H9 (cell line): ENCODE results near the gene RERE. TPM values are rescaled to one million over a fixed set of nuclear protein-coding genes. Genes with fewer than 3 reads are reported as not detected.

Experiments
- DNase-seq: peaks from one replicate; pipeline ENCODE4 v3.0.0-alpha.2; 2017
- H2AFZ ChIP-seq: one replicate; pipeline ENCODE4 v1.6.1; 2013; ENCODE audit warnings: mild to moderate bottlenecking, low read length, control low read depth, moderate library complexity
- H2AK5ac ChIP-seq: 2 replicates; pipeline ENCODE4 v1.6.1; 2013; ENCODE audit warnings: low read length, control low read depth, mixed read lengths; ENCODE audit not compliant: insufficient read length
- H2BK120ac ChIP-seq: one replicate; pipeline ENCODE4 v1.6.1; 2013; ENCODE audit warnings: low read depth, mild to moderate bottlenecking, low read length, control low read depth, inconsistent platforms; ENCODE audit not compliant: poor library complexity, severe bottlenecking
- H2BK12ac ChIP-seq: 2 replicates; pipeline ENCODE4 v1.6.1; 2013; ENCODE audit warnings: low read length, control low read depth, mixed read lengths, low read depth; ENCODE audit not compliant: insufficient read length
- H2BK15ac ChIP-seq: 2 replicates; pipeline ENCODE4 v1.6.1; 2013; ENCODE audit warnings: low read depth, low read length, control low read depth
- H2BK20ac ChIP-seq: one replicate; pipeline ENCODE4 v1.6.1; 2013; ENCODE audit warnings: low read depth, mild to moderate bottlenecking, low read length, control low read depth, inconsistent platforms; ENCODE audit not compliant: poor library complexity, severe bottlenecking
- H2BK5ac ChIP-seq: 2 replicates; pipeline ENCODE4 v1.6.1; 2013; ENCODE audit warnings: low read length, control low read depth, mixed read lengths; ENCODE audit not compliant: insufficient read length
- H3K14ac ChIP-seq: 2 replicates; pipeline ENCODE4 v1.6.1; 2013; ENCODE audit warnings: low read length, control low read depth; ENCODE audit not compliant: insufficient read depth
- H3K18ac ChIP-seq: 2 replicates; pipeline ENCODE4 v1.6.1; 2013; ENCODE audit warnings: low read depth, mild to moderate bottlenecking, mixed read lengths, low read length, control low read depth; ENCODE audit not compliant: insufficient read length
- H3K23ac ChIP-seq: 2 replicates; pipeline ENCODE4 v1.6.1; 2013; ENCODE audit warnings: low read length, control low read depth, mixed read lengths, low read depth; ENCODE audit not compliant: insufficient read length
- H3K23me2 ChIP-seq: 2 replicates; pipeline ENCODE4 v1.6.1; 2013; ENCODE audit warnings: low read depth, mild to moderate bottlenecking, mixed read lengths, low read length, control low read depth; ENCODE audit not compliant: insufficient read length, poor library complexity, severe bottlenecking
- H3K27ac ChIP-seq: 2 replicates; pipeline ENCODE4 v1.5.1; 2013; ENCODE audit warnings: low read length, control low read depth, mixed read lengths, low read depth; ENCODE audit not compliant: insufficient read length
- H3K27me3 ChIP-seq: 2 replicates; pipeline ENCODE4 v1.6.1; 2013; ENCODE audit warnings: low read length, control low read depth, inconsistent platforms; ENCODE audit not compliant: insufficient read depth
- H3K4ac ChIP-seq: 2 replicates; pipeline ENCODE4 v1.6.1; 2013; ENCODE audit warnings: low read depth, mild to moderate bottlenecking, control low read depth, inconsistent platforms, low read length, moderate library complexity
- H3K4me1 ChIP-seq: 2 replicates; pipeline ENCODE4 v1.6.1; 2013; ENCODE audit warnings: low read length, control low read depth, inconsistent platforms; ENCODE audit not compliant: insufficient read depth
- H3K4me2 ChIP-seq: 2 replicates; pipeline ENCODE4 v1.6.1; 2013; ENCODE audit warnings: low read length, control low read depth, mixed read lengths; ENCODE audit not compliant: insufficient read length, insufficient read depth
- H3K56ac ChIP-seq: 2 replicates; pipeline ENCODE4 v1.6.1; 2013; ENCODE audit warnings: low read depth, mild to moderate bottlenecking, mixed read lengths, low read length, control low read depth; ENCODE audit not compliant: insufficient read length
- H3K79me1 ChIP-seq: 2 replicates; pipeline ENCODE4 v1.6.1; 2013; ENCODE audit warnings: low read depth, mild to moderate bottlenecking, moderate library complexity, low read length, control low read depth, inconsistent platforms; ENCODE audit not compliant: insufficient read depth, poor library complexity, severe bottlenecking
- H3K79me2 ChIP-seq: 2 replicates; pipeline ENCODE4 v1.6.1; 2013; ENCODE audit warnings: low read length, control low read depth, inconsistent platforms; ENCODE audit not compliant: insufficient read depth
- H3K9ac ChIP-seq: 2 replicates; pipeline ENCODE4 v1.6.1; 2013; ENCODE audit warnings: low read length, control low read depth, mixed read lengths; ENCODE audit not compliant: insufficient read length; ENCODE audit errors: extremely low read depth
- H3K9me3 ChIP-seq: one replicate; pipeline ENCODE4 v1.6.1; 2013; ENCODE audit warnings: low read depth, low read length, inconsistent platforms; ENCODE audit not compliant: control insufficient read depth
- H3T11ph ChIP-seq: one replicate; pipeline ENCODE4 v1.6.1; 2013; ENCODE audit warnings: mild to moderate bottlenecking, low read length, control low read depth, inconsistent platforms
- H4K20me1 ChIP-seq: one replicate; pipeline ENCODE4 v1.6.1; 2013; ENCODE audit not compliant: control insufficient read depth, insufficient read length, insufficient read depth
- H4K5ac ChIP-seq: 2 replicates; pipeline ENCODE4 v1.6.1; 2013; ENCODE audit warnings: low read depth, mild to moderate bottlenecking, mixed read lengths, low read length, control low read depth; ENCODE audit not compliant: insufficient read length
- H4K8ac ChIP-seq: replicated peaks from 2 replicates; pipeline ENCODE4 v1.6.1; 2013; ENCODE audit warnings: low read length, control low read depth, mixed read lengths, low read depth; ENCODE audit not compliant: insufficient read length
- H4K91ac ChIP-seq: 2 replicates; pipeline ENCODE4 v1.6.1; 2013; ENCODE audit warnings: low read depth, mild to moderate bottlenecking, moderate library complexity, mixed read lengths, low read length, control low read depth; ENCODE audit not compliant: insufficient read length
- H3K27ac Mint-ChIP-seq, 3 experiments: 2 replicates in 2 of 3; 3 replicates in 1 of 3; pipeline ENCODE4 v1.8.0; 2020 to 2021; ENCODE audit warnings: mixed read lengths in 3 of 3, mild to moderate bottlenecking in 1 of 3, moderate library complexity in 1 of 3
- H3K27me3 Mint-ChIP-seq: 2 replicates; pipeline ENCODE4 v1.8.0; 2021; ENCODE audit warnings: low read depth, mild to moderate bottlenecking, moderate library complexity, mixed read lengths
- H3K36me3 Mint-ChIP-seq, 3 experiments: 2 replicates in 2 of 3; 3 replicates in 1 of 3; pipeline ENCODE4 v1.8.0; 2020 to 2021; ENCODE audit warnings: low read depth in 3 of 3, mixed read lengths in 3 of 3; ENCODE audit not compliant: insufficient read depth in 1 of 3
- H3K4me1 Mint-ChIP-seq, 2 experiments: 2 replicates each; pipeline ENCODE4 v1.8.0; 2020; ENCODE audit warnings: mixed read lengths in 2 of 2
- H3K4me3 Mint-ChIP-seq, 2 experiments: 2 replicates in 1 of 2; 3 replicates in 1 of 2; pipeline ENCODE4 v1.8.0; 2020 to 2021; ENCODE audit warnings: mild to moderate bottlenecking in 2 of 2, mixed read lengths in 2 of 2, moderate library complexity in 1 of 2
- H3K9me3 Mint-ChIP-seq, 2 experiments: 2 replicates in 1 of 2; 3 replicates in 1 of 2; pipeline ENCODE4 v1.8.0; 2020; ENCODE audit warnings: mild to moderate bottlenecking in 2 of 2, mixed read lengths in 2 of 2, moderate library complexity in 1 of 2
- CTCF ChIP-seq: fragments of 200-600 bp; sonication (generic); conservative IDR thresholded peaks from 3 replicates; pipeline ENCODE4 v1.8.0; 2021; ENCODE audit warnings: antibody characterized with exemption, mild to moderate bottlenecking
- WGBS: extraction: QIAGEN DNeasy Blood & Tissue Kit; methylation state at CpG from one replicate; pipeline ENCODE4 v1.1.7; 2013; ENCODE audit warnings: missing lambda C conversion rate, low lambda C conversion rate, mixed read lengths; ENCODE audit not compliant: insufficient read length; ENCODE audit errors: extremely low coverage; 5-methylcytosine and 5-hydroxymethylcytosine counted together
- total RNA-seq: library from RNA; stranded (reverse); gene quantifications from 2 replicates; pipeline ENCODE4 v1.2.1, GENCODE V29; 2021

RERE gene
- total RNA-seq, 1 experiment from 2014 or later, result 103 TPM

- H3K36me3 Mint-ChIP-seq, result peaks cover 0 to 1% (median 0%) of the 10 kb centered on the region in 3 experiments; a peak in 2 of 7 replicates
- H2BK20ac ChIP-seq, result no peak overlapping the region
- no peak overlapping the region for H3K27ac ChIP-seq
- H3K4ac ChIP-seq, result no peak overlapping the region
- TF ChIP-seq CTCF, result no peak
- no peak overlapping the region for H3T11ph ChIP-seq
- no peaks in the 10 kb centered on the region for H3K27me3 Mint-ChIP-seq
- no peaks in the 10 kb centered on the region; the same call in 1 of the 2 replicates for H3K4me1 ChIP-seq
- no peak overlapping the region for H4K91ac ChIP-seq
- H4K8ac ChIP-seq, result no peak overlapping the region
- peak overlapping the region; percentile 11 to 86 (median 65); a peak in 4 of 7 replicates for H3K27ac Mint-ChIP-seq
- peaks cover 27 to 31% of the 10 kb centered on the region in 2 experiments for H3K4me1 Mint-ChIP-seq
- H3K4me2 ChIP-seq, result no peak overlapping the region
- no peaks in the 10 kb centered on the region for H4K20me1 ChIP-seq
- H3K23ac ChIP-seq, result no peak overlapping the region
- H2BK12ac ChIP-seq, result no peak overlapping the region
- H3K14ac ChIP-seq, result no peak overlapping the region
- H4K5ac ChIP-seq, result no peak overlapping the region
- H2BK15ac ChIP-seq, result no peak overlapping the region
- H3K4me3 Mint-ChIP-seq, result no peak overlapping the region
- no CpG with 5 or more reads among the region's 3 CpGs for WGBS
- no peak overlapping the region for H2AK5ac ChIP-seq
- H2AFZ ChIP-seq, result no peak overlapping the region
- no peak overlapping the region for H3K18ac ChIP-seq
- no peaks in the 10 kb centered on the region for H3K9me3 ChIP-seq
- H3K27me3 ChIP-seq, result no peaks in the 10 kb centered on the region
- no peak for DNase-seq
- no peak overlapping the region for H2BK120ac ChIP-seq
- no peak overlapping the region for H2BK5ac ChIP-seq
- H3K9me3 Mint-ChIP-seq, result no peaks in the 10 kb centered on the region
- H3K79me1 ChIP-seq, result peaks cover 2% of the 10 kb centered on the region
- H3K56ac ChIP-seq, result no peak overlapping the region
- H3K79me2 ChIP-seq, result peaks cover 2% of the 10 kb centered on the region; the same call in 1 of the 2 replicates
- H3K23me2 ChIP-seq, result no peaks in the 10 kb centered on the region
- no peak overlapping the region for H3K9ac ChIP-seq
Observed at GRCh38 chr1:8796812-8797211, 20.6 kb downstream of the RERE start.
